H1 (cell line): Measurements from ENCODE around the gene KCNRG. TPM values are rescaled to one million over a fixed set of nuclear protein-coding genes. Genes with fewer than 3 reads are reported as not detected.

Experiments used
- BCL11A ChIP-seq, 2 experiments: IDR thresholded peaks; one replicate each; pipeline ENCODE4 v1.6.1; 2011; ENCODE audit warnings: low read depth in 2 of 2, low read length in 2 of 2, mild to moderate bottlenecking in 2 of 2
- CHD1 ChIP-seq: IDR thresholded peaks from 2 replicates; pipeline ENCODE4 v1.6.1; 2012; ENCODE audit warnings: low read depth, low read length, improper control_type of control experiment
- EGR1 ChIP-seq: IDR thresholded peaks from 2 replicates; pipeline ENCODE4 v1.6.1; 2011; ENCODE audit warnings: low read depth, low read length, borderline replicate concordance
- KDM4A ChIP-seq: IDR thresholded peaks from one replicate; pipeline ENCODE4 v1.7.1; 2012; ENCODE audit warnings: low read depth, mild to moderate bottlenecking, moderate library complexity, low read length, inconsistent platforms; ENCODE audit not compliant: severe bottlenecking
- MAFK ChIP-seq: IDR thresholded peaks from 2 replicates; pipeline ENCODE4 v1.6.1; 2012; ENCODE audit warnings: low read depth, mild to moderate bottlenecking, improper control_type of control experiment, low read length
- NANOG ChIP-seq: IDR thresholded peaks from 2 replicates; pipeline ENCODE4 v1.6.1; 2011; ENCODE audit warnings: low read length, low read depth, mild to moderate bottlenecking, inconsistent platforms; ENCODE audit not compliant: insufficient read depth, poor library complexity, severe bottlenecking
- polyA plus RNA-seq, 7 experiments: library from polyadenylated mRNA; depleted of rRNA in 3 of 7; stranded (reverse) in 5 of 7; unstranded in 2 of 7; fragments of >200 nt in 5 of 7; fragments of 200-250 nt in 2 of 7; gene quantifications; 1 replicate in 5 of 7; 2 replicates in 1 of 7; 4 replicates in 1 of 7; pipeline versions ENCODE4 v1.2.1 to v1.2.3, GENCODE V29; 2011 to 2013; ENCODE audit warnings: missing spikeins in 2 of 7, mixed read lengths in 2 of 7
- total RNA-seq: library from RNA; stranded (reverse); fragmentation: NEBNext Ultra II Directional; extraction: Animal tissue kit (Norgen Biotek cat#: 25700); gene quantifications from 2 replicates; pipeline ENCODE4 v1.2.1, GENCODE V29; 2021
- TF ChIP-seq, protein P1 (sequence below): fragments of 300-600 bp; sonication (generic); IDR thresholded peaks from 2 replicates; pipeline ENCODE4 v1.7.1; 2012; ENCODE audit warnings: low read length, moderate library complexity, mild to moderate bottlenecking, inconsistent platforms; ENCODE audit not compliant: insufficient replicate concordance

Gene KCNRG
- total and polyA plus RNA-seq, 2 of the 8 experiments (the other 6 are each of a cell fraction or from before 2014, with no cell fraction given) = 0.65 to 1.2 TPM

DNA sequence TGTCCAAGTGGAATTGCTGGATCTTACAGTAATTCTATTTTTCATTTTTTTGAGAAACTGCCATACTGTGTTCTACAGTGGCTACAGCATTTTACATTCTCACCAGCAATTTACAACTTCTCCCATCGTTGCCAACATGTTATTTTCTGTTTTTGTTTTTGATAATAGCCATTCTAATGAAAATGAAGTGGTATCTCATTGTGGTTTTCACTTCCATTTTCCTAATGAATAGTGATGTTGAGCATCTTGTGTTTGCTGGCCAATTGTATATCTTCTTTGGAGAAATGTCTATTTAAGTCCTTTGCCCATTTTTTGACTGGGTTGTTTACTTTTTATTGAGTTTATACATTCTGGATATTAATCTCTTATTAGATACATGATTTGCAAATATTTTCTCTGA is 38.6 kb downstream of the KCNRG start (continued):
- TF ChIP-seq, protein P1, sequence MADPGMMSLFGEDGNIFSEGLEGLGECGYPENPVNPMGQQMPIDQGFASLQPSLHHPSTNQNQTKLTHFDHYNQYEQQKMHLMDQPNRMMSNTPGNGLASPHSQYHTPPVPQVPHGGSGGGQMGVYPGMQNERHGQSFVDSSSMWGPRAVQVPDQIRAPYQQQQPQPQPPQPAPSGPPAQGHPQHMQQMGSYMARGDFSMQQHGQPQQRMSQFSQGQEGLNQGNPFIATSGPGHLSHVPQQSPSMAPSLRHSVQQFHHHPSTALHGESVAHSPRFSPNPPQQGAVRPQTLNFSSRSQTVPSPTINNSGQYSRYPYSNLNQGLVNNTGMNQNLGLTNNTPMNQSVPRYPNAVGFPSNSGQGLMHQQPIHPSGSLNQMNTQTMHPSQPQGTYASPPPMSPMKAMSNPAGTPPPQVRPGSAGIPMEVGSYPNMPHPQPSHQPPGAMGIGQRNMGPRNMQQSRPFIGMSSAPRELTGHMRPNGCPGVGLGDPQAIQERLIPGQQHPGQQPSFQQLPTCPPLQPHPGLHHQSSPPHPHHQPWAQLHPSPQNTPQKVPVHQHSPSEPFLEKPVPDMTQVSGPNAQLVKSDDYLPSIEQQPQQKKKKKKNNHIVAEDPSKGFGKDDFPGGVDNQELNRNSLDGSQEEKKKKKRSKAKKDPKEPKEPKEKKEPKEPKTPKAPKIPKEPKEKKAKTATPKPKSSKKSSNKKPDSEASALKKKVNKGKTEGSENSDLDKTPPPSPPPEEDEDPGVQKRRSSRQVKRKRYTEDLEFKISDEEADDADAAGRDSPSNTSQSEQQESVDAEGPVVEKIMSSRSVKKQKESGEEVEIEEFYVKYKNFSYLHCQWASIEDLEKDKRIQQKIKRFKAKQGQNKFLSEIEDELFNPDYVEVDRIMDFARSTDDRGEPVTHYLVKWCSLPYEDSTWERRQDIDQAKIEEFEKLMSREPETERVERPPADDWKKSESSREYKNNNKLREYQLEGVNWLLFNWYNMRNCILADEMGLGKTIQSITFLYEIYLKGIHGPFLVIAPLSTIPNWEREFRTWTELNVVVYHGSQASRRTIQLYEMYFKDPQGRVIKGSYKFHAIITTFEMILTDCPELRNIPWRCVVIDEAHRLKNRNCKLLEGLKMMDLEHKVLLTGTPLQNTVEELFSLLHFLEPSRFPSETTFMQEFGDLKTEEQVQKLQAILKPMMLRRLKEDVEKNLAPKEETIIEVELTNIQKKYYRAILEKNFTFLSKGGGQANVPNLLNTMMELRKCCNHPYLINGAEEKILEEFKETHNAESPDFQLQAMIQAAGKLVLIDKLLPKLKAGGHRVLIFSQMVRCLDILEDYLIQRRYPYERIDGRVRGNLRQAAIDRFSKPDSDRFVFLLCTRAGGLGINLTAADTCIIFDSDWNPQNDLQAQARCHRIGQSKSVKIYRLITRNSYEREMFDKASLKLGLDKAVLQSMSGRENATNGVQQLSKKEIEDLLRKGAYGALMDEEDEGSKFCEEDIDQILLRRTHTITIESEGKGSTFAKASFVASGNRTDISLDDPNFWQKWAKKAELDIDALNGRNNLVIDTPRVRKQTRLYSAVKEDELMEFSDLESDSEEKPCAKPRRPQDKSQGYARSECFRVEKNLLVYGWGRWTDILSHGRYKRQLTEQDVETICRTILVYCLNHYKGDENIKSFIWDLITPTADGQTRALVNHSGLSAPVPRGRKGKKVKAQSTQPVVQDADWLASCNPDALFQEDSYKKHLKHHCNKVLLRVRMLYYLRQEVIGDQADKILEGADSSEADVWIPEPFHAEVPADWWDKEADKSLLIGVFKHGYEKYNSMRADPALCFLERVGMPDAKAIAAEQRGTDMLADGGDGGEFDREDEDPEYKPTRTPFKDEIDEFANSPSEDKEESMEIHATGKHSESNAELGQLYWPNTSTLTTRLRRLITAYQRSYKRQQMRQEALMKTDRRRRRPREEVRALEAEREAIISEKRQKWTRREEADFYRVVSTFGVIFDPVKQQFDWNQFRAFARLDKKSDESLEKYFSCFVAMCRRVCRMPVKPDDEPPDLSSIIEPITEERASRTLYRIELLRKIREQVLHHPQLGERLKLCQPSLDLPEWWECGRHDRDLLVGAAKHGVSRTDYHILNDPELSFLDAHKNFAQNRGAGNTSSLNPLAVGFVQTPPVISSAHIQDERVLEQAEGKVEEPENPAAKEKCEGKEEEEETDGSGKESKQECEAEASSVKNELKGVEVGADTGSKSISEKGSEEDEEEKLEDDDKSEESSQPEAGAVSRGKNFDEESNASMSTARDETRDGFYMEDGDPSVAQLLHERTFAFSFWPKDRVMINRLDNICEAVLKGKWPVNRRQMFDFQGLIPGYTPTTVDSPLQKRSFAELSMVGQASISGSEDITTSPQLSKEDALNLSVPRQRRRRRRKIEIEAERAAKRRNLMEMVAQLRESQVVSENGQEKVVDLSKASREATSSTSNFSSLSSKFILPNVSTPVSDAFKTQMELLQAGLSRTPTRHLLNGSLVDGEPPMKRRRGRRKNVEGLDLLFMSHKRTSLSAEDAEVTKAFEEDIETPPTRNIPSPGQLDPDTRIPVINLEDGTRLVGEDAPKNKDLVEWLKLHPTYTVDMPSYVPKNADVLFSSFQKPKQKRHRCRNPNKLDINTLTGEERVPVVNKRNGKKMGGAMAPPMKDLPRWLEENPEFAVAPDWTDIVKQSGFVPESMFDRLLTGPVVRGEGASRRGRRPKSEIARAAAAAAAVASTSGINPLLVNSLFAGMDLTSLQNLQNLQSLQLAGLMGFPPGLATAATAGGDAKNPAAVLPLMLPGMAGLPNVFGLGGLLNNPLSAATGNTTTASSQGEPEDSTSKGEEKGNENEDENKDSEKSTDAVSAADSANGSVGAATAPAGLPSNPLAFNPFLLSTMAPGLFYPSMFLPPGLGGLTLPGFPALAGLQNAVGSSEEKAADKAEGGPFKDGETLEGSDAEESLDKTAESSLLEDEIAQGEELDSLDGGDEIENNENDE = no peak
- TF ChIP-seq CHD1 (no peak), MAFK (no peak), BCL11A (IDR thresholded peaks at IDR 0.05; ENCODE audit: low read depth in 2 of 2, low read length in 2 of 2) (no peak), KDM4A (no peak), NANOG (no peak), EGR1 (no peak)
